Upper lobe of right lung (tissue), 1 donor: ENCODE results near the gene ILKAP. TPM values are rescaled to one million over a fixed set of nuclear protein-coding genes. Genes with fewer than 3 reads are reported as not detected.

ENCODE experiments used
- ATAC-seq: fragments of 200-7000 bp; cut with Tn5 transposase; one replicate; pipeline ENCODE4 v1.9.1; 2020; ENCODE audit warnings: mild to moderate bottlenecking, moderate library complexity
- DNase-seq: peaks from one replicate; pipeline ENCODE4 v3.0.0-alpha.2; 2020
- H3K27ac ChIP-seq: fragments of 200-600 bp; one replicate; pipeline ENCODE4 v1.8.0; 2022
- H3K27me3 ChIP-seq: fragments of 200-600 bp; one replicate; pipeline ENCODE4 v1.8.0; 2022; ENCODE audit warnings: mild to moderate bottlenecking
- H3K36me3 ChIP-seq: fragments of 200-600 bp; one replicate; pipeline ENCODE4 v1.8.0; 2022
- H3K4me1 ChIP-seq: fragments of 200-600 bp; one replicate; pipeline ENCODE4 v1.8.0; 2022
- H3K4me3 ChIP-seq: fragments of 200-600 bp; one replicate; pipeline ENCODE4 v1.8.0; 2022; ENCODE audit warnings: mild to moderate bottlenecking
- H3K9me3 ChIP-seq: fragments of 200-600 bp; one replicate; pipeline ENCODE4 v1.8.0; 2022
- intact Hi-C: fragments of 100-400 bp; cut with DNase I; formaldehyde crosslinking; loops from one replicate; pipeline ENCODE4 v1.11.0; 2022
- total RNA-seq: library from RNA; stranded (reverse); fragmentation: NEBNext Ultra II Directional; extraction: Animal tissue kit (Norgen Biotek cat#: 25700); gene quantifications from one replicate; pipeline ENCODE4 v1.2.1, GENCODE V29; 2021
- TF ChIP-seq, protein P1 (sequence below): fragments of 200-600 bp; IDR thresholded peaks from one replicate; pipeline ENCODE4 v1.8.0; 2022; ENCODE audit warnings: antibody characterized with exemption
- donor health status: DM: no; HTN: yes; CAD: no; lungs with severe emphysema.

ILKAP gene
- total RNA-seq, 1 donor from 2014 or later: 47.2 TPM

DNA sequence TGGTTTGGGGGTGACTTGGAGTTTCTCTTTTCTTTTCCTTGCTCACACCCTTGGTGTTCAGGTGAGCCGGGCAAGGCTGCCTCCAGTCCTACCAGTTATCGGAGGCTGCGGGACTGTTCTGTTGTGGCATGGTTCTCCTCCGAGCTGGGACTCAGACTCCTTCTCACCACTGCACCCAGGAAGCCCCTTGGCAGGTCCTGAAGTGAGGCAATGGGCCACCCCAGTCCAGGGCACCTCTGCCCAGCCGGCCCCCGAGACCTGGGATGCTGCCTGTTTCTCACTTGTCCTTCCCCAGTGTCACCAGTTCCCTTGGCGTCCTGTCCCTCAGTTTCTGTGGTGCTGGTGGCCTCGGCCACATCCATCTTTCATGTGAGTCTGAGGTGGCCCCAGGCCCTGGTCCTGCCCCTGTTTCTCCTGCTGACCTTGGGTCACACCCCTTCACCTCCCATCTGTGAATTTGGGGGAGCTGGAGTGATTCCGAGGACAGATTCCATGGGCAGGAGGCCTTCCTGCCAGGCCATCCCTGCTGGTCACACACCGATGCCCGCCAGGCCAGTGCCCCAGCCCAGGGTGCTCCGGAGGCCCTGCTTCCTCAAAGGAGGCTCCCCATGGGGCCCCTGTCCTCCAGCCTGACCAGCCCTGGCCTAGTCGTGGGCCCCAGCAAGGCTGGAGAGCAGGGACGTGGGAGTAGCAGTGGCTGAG, 71.6 kb downstream of the ILKAP start:
- H3K4me3 ChIP-seq: no peak overlapping the region
- TF ChIP-seq, protein P1, sequence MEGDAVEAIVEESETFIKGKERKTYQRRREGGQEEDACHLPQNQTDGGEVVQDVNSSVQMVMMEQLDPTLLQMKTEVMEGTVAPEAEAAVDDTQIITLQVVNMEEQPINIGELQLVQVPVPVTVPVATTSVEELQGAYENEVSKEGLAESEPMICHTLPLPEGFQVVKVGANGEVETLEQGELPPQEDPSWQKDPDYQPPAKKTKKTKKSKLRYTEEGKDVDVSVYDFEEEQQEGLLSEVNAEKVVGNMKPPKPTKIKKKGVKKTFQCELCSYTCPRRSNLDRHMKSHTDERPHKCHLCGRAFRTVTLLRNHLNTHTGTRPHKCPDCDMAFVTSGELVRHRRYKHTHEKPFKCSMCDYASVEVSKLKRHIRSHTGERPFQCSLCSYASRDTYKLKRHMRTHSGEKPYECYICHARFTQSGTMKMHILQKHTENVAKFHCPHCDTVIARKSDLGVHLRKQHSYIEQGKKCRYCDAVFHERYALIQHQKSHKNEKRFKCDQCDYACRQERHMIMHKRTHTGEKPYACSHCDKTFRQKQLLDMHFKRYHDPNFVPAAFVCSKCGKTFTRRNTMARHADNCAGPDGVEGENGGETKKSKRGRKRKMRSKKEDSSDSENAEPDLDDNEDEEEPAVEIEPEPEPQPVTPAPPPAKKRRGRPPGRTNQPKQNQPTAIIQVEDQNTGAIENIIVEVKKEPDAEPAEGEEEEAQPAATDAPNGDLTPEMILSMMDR: no peak
- H3K9me3 ChIP-seq: no peaks in the 10 kb centered on the region
- DNase-seq: no peak
- no peak for ATAC-seq
- intact Hi-C loops: no loop called here
- H3K27ac ChIP-seq: no peak overlapping the region
- no peaks in the 10 kb centered on the region for H3K27me3 ChIP-seq
- no peaks in the 10 kb centered on the region for H3K36me3 ChIP-seq
- no peaks in the 10 kb centered on the region for H3K4me1 ChIP-seq

DNA sequence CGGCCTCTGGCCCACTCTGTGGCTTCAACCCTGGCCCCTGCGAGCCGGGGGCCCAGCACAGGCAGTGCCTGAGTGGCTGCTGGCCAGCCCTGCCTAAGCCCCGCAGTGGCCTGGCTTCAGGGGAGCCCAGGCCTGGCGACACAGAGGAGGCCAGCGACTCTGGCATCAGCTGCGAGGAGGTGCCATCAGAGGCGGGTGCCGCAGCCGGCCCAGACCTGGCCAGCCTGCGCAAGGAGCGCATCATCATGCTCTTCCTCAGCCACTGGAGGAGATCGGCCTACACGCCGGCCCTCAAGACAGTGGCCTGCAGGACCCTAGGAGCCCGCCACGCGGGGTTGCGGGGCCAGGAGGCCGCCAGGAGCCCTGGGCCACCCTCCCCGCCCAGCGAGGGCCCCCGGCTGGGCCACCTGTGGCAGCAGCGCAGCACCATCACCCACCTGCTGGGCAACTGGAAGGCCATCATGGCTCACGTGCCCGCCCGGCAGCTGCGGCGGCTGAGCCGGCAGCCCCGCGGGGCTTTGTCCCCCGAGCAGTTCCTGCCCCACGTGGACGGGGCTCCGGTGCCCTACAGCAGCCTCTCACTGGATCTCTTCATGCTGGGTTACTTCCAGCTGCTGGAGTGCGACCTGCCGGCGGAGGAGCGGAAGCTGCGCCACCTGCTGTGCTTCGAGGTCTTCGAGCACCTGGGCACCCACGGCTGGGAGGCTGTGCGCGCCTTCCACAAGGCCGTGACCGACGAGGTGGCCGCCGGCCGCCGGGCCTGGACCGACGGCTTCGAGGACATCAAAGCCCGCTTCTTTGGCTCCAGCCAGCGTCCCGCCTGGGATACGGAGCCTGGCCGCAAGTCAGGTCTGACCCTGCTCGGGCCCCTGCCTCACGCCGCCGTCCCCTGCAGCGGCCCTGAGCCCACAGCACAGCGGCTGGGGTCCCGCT, 72.5 kb downstream of the ILKAP start:
- TF ChIP-seq, protein P1: no peak
- intact Hi-C loops: no loop called here
- Histone ChIP-seq H3K36me3 (no peaks in the 10 kb centered on the region), H3K27me3 (no peaks in the 10 kb centered on the region), H3K9me3 (no peaks in the 10 kb centered on the region), H3K4me1 (no peaks in the 10 kb centered on the region), H3K4me3 (no peak overlapping the region), H3K27ac (no peak overlapping the region)
- ATAC-seq (no peak), DNase-seq (no peak)

DNA sequence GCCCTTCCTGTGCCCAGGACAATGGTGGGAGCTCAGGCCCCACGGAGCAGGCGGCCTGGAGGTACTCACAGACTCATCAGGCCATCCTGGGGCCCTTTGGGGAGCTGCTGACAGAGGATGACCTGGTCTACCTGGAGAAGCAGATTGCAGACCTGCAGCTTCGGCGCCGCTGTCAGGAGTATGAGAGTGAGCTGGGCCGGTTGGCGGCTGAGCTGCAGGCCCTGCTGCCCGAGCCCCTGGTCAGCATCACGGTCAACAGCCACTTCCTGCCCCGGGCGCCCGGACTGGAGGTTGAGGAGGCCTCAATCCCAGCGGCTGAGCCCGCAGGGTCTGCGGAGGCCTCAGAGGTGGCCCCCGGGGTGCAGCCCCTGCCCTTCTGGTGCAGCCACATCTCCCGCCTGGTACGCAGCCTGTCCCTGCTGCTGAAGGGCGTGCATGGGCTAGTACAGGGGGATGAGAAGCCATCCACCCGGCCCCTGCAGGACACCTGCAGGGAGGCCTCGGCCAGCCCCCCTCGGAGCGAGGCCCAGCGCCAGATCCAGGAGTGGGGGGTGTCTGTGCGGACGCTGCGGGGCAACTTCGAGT, 73.3 kb downstream of the ILKAP start:
- Histone ChIP-seq H3K27ac (no peak overlapping the region), H3K36me3 (no peaks in the 10 kb centered on the region), H3K4me1 (no peaks in the 10 kb centered on the region), H3K4me3 (no peak overlapping the region), H3K27me3 (no peaks in the 10 kb centered on the region), H3K9me3 (no peaks in the 10 kb centered on the region)
- TF ChIP-seq, protein P1: no peak
- ATAC-seq (no peak), DNase-seq (no peak)
- intact Hi-C loops: no loop called here

GRCh38 chr2:238129166-238130010, 74.1 kb downstream of the ILKAP start:
- ATAC-seq: no peak
- TF ChIP-seq, protein P1: no peak
- Histone ChIP-seq H3K27ac (no peak overlapping the region), H3K4me3 (no peak overlapping the region), H3K27me3 (no peaks in the 10 kb centered on the region), H3K9me3 (no peaks in the 10 kb centered on the region), H3K36me3 (no peaks in the 10 kb centered on the region), H3K4me1 (no peaks in the 10 kb centered on the region)
- DNase-seq: no peak
- intact Hi-C loops: no loop called here

DNA sequence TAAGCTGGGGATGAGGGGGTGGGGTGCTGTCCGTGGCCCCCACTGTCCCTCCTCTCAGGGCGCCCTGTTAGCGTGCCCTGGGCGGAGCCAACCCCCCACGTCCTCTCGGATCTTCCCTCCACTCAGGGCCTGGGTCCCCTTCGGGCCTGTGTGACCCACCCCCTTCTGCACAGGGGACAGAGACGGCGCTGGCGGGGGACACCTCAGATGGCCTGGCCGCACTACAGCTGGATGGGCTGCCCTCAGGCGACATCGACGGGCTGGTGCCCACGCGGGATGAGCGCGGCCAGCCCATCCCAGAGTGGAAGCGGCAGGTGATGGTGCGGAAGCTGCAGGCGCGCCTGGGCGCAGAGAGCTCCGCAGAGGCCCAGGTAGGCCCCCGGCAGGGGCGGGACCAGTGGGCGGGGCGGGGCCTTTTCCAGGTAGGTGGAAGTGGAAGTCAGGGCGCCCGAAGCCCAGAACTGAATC, 74.9 kb downstream of the ILKAP start:
- no peaks in the 10 kb centered on the region for H3K4me1 ChIP-seq
- no peaks in the 10 kb centered on the region for H3K9me3 ChIP-seq
- H3K27me3 ChIP-seq: no peaks in the 10 kb centered on the region
- ATAC-seq (no peak), DNase-seq (no peak)
- intact Hi-C loops: no loop called here
- no peak overlapping the region for H3K27ac ChIP-seq
- H3K36me3 ChIP-seq: no peaks in the 10 kb centered on the region
- TF ChIP-seq, protein P1: no peak
- no peak overlapping the region for H3K4me3 ChIP-seq
